HL-60 (cell line): Measurements from ENCODE around the gene GCLC.

ENCODE experiments used
- DNase-seq, 2 experiments: peaks; one replicate each; pipeline ENCODE4 v3.0.0-alpha.2; 2010 to 2020; ENCODE audit warnings: low read depth in 1 of 2, low spot score in 1 of 2
- H3K27ac ChIP-seq: fragments of 250-450 bp; sonication (Bioruptor Pico); replicated peaks from 2 replicates; pipeline ENCODE4 v1.5.1; 2020; ENCODE audit warnings: mild to moderate bottlenecking, moderate library complexity
- H3K27me3 ChIP-seq: fragments of 250-450 bp; sonication (Bioruptor Pico); 2 replicates; pipeline ENCODE4 v1.5.1; 2021; ENCODE audit warnings: mild to moderate bottlenecking, moderate library complexity; ENCODE audit not compliant: insufficient read depth, poor library complexity, severe bottlenecking
- H3K4me3 ChIP-seq: replicated peaks from 2 replicates; pipeline ENCODE4 v1.5.1; 2011; ENCODE audit warnings: mild to moderate bottlenecking, control low read depth, low read length; ENCODE audit not compliant: insufficient read depth
- CTCF ChIP-seq: IDR thresholded peaks from one replicate; pipeline ENCODE4 v1.5.1; 2011; ENCODE audit warnings: low read length, control low read depth, inconsistent platforms; ENCODE audit not compliant: insufficient read depth
- GABPA ChIP-seq: IDR thresholded peaks from 2 replicates; pipeline ENCODE4 v1.6.1; 2012; ENCODE audit warnings: low read depth
- POLR2AphosphoS5 ChIP-seq: IDR thresholded peaks from 2 replicates; pipeline ENCODE4 v1.6.1; 2012; ENCODE audit warnings: low read depth
- REST ChIP-seq: IDR thresholded peaks from 2 replicates; pipeline ENCODE4 v1.6.1; 2012; ENCODE audit warnings: low read depth; ENCODE audit not compliant: insufficient replicate concordance
- SPI1 ChIP-seq: IDR thresholded peaks from 2 replicates; pipeline ENCODE4 v1.6.1; 2012; ENCODE audit warnings: low read depth, mild to moderate bottlenecking, borderline replicate concordance

Gene GCLC

GRCh38 chr6:53493635-53494025 is 51.3 kb downstream of the GCLC start:
- DNase-seq: no peak
- TF ChIP-seq SPI1: no peak
- no peak for TF ChIP-seq CTCF
- TF ChIP-seq REST: no peak
- TF ChIP-seq GABPA: no peak
- no peaks in the 10 kb centered on the region for H3K27me3 ChIP-seq
- H3K4me3 ChIP-seq: no peak overlapping the region
- H3K27ac ChIP-seq: no peak overlapping the region

DNA sequence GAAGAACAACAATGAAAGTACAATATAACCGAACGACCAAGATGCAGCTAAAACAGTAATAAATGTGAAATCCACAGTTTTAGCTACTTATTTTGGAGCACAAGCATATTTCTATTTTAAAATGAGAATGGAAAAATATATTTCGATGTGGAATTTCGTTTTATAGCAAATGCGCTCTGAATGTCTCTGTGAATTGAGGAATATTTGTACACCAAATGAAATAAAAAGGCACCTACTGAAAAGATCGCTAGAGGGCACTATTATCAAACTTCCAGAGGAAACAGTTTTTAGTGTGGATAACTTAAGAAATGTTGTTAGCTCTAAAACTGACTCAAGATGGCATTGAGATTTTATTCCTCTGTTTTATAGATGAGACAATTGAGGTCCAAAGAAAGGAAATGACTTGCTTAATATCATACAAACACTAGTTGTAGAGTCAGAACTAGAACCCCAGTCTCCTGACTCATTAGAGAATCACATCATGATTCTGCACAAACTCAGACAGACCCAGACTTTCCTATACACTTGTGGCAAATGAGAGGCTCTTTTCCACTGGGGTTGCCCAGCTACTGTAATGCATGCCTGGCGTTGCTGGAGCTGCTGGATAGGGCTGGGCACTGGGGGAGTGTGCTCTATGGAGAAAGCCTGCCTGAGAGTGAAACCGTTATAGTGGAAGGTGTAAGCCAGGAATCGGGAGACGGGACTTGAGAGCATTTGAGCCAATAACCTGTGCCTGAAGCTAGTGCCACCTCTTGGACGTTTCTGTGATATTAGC is 51.9 kb downstream of the GCLC start:
- DNase-seq: peak; percentile 25 to 28
- Histone ChIP-seq H3K27me3 (no peaks in the 10 kb centered on the region), H3K4me3 (peak overlapping the region; percentile 23; the same call in 1 of the 2 replicates), H3K27ac (no peak overlapping the region)
- TF ChIP-seq POLR2AphosphoS5: no peak
- TF ChIP-seq CTCF: peak; percentile 48
- no peak for TF ChIP-seq SPI1
- TF ChIP-seq GABPA: no peak
- TF ChIP-seq REST: no peak

DNA sequence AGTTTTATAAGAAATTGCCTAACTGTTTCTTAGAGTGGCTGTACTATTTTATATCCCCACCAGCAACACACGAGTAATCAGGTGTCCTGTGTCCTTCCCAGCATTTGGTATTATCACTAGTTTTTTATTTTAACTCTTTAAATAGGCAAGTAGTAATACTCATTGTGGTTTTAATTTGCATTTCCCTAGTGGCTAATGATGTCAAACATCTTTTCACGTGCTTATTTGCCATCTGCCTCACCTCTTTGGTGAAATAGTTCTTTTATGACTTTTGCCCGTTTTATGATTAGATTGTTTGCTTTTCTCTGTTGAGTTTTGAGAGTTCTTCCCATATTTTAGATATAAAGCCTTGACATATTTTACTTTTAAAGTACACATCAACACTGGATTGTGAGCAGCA is 57.8 kb downstream of the GCLC start:
- Histone ChIP-seq H3K27me3 (peaks cover 6% of the 10 kb centered on the region), H3K4me3 (no peak overlapping the region), H3K27ac (no peak overlapping the region)
- DNase-seq: no peak
- TF ChIP-seq REST (no peak), POLR2AphosphoS5 (no peak), CTCF (no peak), GABPA (no peak), SPI1 (no peak)
